ENCODE measurements around the gene PALM. TPM values are rescaled to one million over a fixed set of nuclear protein-coding genes. Genes with fewer than 3 reads are reported as not detected.

The PALM gene
- total RNA-seq, 4 donors from 2014 or later, result 42.8 to 119 (median 70.8) TPM

DNA sequence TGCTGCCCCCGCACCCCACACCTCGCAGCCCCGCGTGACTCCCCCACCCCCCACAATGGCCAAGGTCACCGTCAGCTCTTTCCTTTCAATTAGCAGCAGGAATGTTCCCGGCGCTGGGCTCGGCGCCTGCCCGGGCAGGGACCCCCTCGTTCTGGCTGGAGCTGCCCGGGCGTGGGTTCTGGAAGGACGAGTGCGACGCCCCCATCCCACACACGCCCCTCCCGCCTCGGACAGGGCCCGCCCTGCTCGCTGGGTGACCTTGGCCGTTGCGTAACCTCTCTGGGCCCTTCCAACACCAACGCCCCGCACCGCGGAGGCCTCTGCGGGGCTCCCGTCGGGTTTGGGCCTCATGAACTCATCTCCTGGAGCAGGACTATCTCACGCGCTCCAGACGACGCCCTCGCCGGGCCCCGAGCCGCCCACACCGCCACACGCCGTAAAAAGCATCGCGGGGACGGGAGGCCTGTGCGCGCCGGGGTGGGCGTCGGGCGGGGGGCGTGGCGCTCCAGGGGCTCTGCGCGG, 10.3 kb downstream of the PALM start:
- peak overlapping the region; percentile 70 to 83 (median 76) for H3K27ac ChIP-seq (replicated peaks in 1 of 4)
- DNase-seq (ENCODE audit: extremely low spot score), result no peak
- intact Hi-C loops (cut with DNase I), result no loop called here

DNA sequence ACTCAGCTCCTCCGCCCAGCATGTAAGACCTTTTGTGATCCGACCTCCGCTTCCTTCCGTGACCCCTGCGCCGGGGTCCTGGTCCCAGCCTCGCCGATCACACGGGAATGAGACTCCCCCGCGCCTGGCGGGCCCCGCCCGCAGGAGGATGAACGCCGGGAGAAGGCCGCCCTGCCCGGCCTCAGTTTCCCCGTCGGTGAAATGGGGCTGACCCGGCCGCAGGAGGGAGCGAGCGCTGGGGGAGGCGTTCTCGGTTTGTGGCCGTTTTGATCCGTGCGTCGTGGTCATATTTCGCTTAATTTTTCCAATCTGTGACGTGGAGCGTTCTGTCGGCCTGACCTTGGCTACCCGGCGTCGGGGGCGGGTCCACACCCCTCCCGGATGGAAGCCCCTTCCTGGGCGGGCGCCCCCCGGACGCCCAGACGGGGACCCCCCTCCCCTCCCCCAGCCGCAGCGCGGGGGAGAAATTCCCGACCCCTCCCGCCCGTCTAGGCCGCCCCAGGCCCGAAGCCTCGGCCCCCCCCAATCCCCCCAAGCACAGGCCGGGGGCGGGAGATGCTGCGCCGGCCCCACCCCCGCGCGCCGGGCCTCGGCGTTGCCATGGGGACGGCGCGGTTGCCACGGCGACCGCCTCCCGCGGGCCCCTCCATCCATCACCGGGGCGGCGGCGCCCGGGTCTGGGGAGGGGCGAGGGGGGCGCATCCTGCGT, 11.1 kb downstream of the PALM start:
- intact Hi-C loops (cut with DNase I), result no loop called here
- no peak for TF ChIP-seq EP300 (IDR thresholded peaks at IDR 0.05)
- 22% methylated on average over 27 of the region's 79 CpGs for WGBS
- peak overlapping the region; percentile 70 to 83 (median 76) for H3K27ac ChIP-seq (replicated peaks in 1 of 4)
- no peak for DNase-seq (ENCODE audit: extremely low spot score)
- H3K4me3 ChIP-seq, result peak overlapping the region; percentile 4 to 51 (median 32)
- peaks cover 0 to 38% (median 11%) of the 10 kb centered on the region in 4 donors for H3K27me3 ChIP-seq
- H3K9me3 ChIP-seq, result peaks cover 0 to 9% (median 2%) of the 10 kb centered on the region in 4 donors
- H3K4me1 ChIP-seq, result peaks cover 19 to 43% (median 42%) of the 10 kb centered on the region in 4 donors
- H3K36me3 ChIP-seq, result peaks cover 0 to 11% (median 3%) of the 10 kb centered on the region in 4 donors

More for the DNA sequence above, 10.3 kb downstream of the PALM start:
- peaks cover 19 to 43% (median 42%) of the 10 kb centered on the region in 4 donors for H3K4me1 ChIP-seq
- peak overlapping the region; percentile 4 to 51 (median 32) for H3K4me3 ChIP-seq
- peaks cover 0 to 4% (median 4%) of the 10 kb centered on the region in 4 donors for H3K36me3 ChIP-seq
- WGBS, result 35% methylated on average over 13 of the region's 54 CpGs
- TF ChIP-seq POLR2A (IDR thresholded peaks at IDR 0.05; ENCODE audit: low read depth) (no peak), POLR2AphosphoS5 (IDR thresholded peaks at IDR 0.05) (peak; percentile 49 to 54)
- H3K9me3 ChIP-seq, result peaks cover 0 to 9% (median 2%) of the 10 kb centered on the region in 4 donors
- peaks cover 0 to 38% (median 11%) of the 10 kb centered on the region in 4 donors for H3K27me3 ChIP-seq

DNA sequence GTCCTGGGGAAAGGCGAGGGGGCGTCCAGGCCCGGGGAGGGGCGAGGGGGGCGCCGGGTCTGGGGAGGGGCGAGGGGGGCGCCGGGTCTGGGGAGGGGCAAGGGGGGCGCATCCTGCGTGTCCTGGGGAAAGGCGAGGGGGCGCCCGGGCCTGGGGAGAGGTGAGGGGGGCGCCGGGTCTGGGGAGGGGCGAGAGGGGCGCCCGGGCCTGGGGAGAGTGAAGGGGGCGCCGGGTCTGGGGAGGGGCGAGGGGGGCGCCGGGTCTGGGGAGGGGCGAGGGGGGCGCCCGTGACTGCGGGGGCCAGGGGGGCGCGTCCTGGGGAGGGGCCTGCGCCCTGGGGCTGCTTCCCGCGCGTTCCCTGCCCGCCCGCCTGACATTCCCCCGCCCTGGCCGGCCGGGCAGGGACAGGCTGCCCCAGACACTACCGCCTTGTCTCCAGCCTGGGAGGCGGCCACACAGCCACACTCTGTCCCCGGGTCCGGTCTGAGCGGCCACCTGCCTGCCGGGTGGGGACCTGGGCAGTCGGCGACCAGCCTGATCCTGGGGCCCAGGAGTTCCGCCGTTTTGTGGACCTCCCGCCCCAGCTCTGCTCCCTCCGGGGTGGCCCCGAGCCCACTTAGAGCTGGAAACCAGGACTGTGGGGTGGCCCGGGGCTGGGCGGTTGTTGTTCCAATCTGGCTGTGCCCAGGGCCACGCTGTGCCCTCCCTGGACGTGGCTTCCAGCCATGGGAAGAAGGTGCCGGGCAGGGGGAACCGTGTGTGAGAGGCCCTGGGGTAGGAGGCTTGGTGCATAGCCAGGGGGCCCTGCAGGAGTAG, 11.8 kb downstream of the PALM start:
- peaks cover 0 to 38% (median 11%) of the 10 kb centered on the region in 4 donors for H3K27me3 ChIP-seq
- intact Hi-C loops (cut with DNase I), result no loop called here
- WGBS, result no CpG with 5 or more reads among the region's 58 CpGs
- H3K27ac ChIP-seq (replicated peaks in 1 of 4), result peak overlapping the region; percentile 70 to 83 (median 76)
- H3K4me1 ChIP-seq, result peaks cover 19 to 43% (median 42%) of the 10 kb centered on the region in 4 donors
- H3K36me3 ChIP-seq, result peaks cover 0 to 7% (median 2%) of the 10 kb centered on the region in 4 donors
- DNase-seq (ENCODE audit: extremely low spot score), result no peak
- peaks cover 0 to 3% (median under 1%) of the 10 kb centered on the region in 4 donors for H3K9me3 ChIP-seq
- peak overlapping the region; percentile 4 to 51 (median 32) for H3K4me3 ChIP-seq
- TF ChIP-seq POLR2AphosphoS5 (IDR thresholded peaks at IDR 0.05) (no peak), POLR2A (IDR thresholded peaks at IDR 0.05; ENCODE audit: low read depth) (no peak), EP300 (IDR thresholded peaks at IDR 0.05) (no peak)
- TF ChIP-seq, protein P1, sequence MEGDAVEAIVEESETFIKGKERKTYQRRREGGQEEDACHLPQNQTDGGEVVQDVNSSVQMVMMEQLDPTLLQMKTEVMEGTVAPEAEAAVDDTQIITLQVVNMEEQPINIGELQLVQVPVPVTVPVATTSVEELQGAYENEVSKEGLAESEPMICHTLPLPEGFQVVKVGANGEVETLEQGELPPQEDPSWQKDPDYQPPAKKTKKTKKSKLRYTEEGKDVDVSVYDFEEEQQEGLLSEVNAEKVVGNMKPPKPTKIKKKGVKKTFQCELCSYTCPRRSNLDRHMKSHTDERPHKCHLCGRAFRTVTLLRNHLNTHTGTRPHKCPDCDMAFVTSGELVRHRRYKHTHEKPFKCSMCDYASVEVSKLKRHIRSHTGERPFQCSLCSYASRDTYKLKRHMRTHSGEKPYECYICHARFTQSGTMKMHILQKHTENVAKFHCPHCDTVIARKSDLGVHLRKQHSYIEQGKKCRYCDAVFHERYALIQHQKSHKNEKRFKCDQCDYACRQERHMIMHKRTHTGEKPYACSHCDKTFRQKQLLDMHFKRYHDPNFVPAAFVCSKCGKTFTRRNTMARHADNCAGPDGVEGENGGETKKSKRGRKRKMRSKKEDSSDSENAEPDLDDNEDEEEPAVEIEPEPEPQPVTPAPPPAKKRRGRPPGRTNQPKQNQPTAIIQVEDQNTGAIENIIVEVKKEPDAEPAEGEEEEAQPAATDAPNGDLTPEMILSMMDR (IDR thresholded peaks at IDR 0.05), result no peak

- H3K4me3 ChIP-seq, result no peak overlapping the region
- intact Hi-C loops (cut with DNase I), result no loop called here
- peaks cover 22 to 52% (median 48%) of the 10 kb centered on the region in 4 donors for H3K4me1 ChIP-seq
- DNase-seq (ENCODE audit: extremely low spot score), result no peak
- WGBS, result 44% methylated on average over 6 of the region's 17 CpGs
- peaks cover 0 to 27% (median 15%) of the 10 kb centered on the region in 4 donors for H3K36me3 ChIP-seq
- TF ChIP-seq EP300 (IDR thresholded peaks at IDR 0.05), result no peak
- no peak for TF ChIP-seq POLR2A (IDR thresholded peaks at IDR 0.05; ENCODE audit: low read depth)
- TF ChIP-seq, protein P1 (IDR thresholded peaks at IDR 0.05), result no peak
- no peak for TF ChIP-seq POLR2AphosphoS5 (IDR thresholded peaks at IDR 0.05)
- H3K27ac ChIP-seq (replicated peaks in 1 of 4), result peak overlapping the region; percentile 8 to 54 (median 22)
- H3K27me3 ChIP-seq, result peaks cover 0 to 30% (median 11%) of the 10 kb centered on the region in 4 donors
- no peaks in the 10 kb centered on the region for H3K9me3 ChIP-seq
Observed at GRCh38 chr19:722553-723101, 13.9 kb downstream of the PALM start.

GRCh38 chr19:723247-723646, 14.5 kb downstream of the PALM start:
- Histone ChIP-seq H3K27ac (replicated peaks in 1 of 4) (peak overlapping the region in 3 of 4 donors; percentile 8 to 54 (median 28)), H3K27me3 (peaks cover 0 to 24% (median 11%) of the 10 kb centered on the region in 4 donors), H3K36me3 (peaks cover 0 to 32% (median 17%) of the 10 kb centered on the region in 4 donors), H3K9me3 (no peaks in the 10 kb centered on the region), H3K4me1 (peaks cover 26 to 52% (median 50%) of the 10 kb centered on the region in 4 donors), H3K4me3 (no peak overlapping the region)
- intact Hi-C loops (cut with DNase I), result no loop called here
- TF ChIP-seq EP300 (IDR thresholded peaks at IDR 0.05) (no peak), POLR2A (IDR thresholded peaks at IDR 0.05; ENCODE audit: low read depth) (no peak), POLR2AphosphoS5 (IDR thresholded peaks at IDR 0.05) (no peak)
- TF ChIP-seq, protein P1 (IDR thresholded peaks at IDR 0.05), result no peak
- 78% methylated on average over 11 of the region's 13 CpGs for WGBS
- no peak for DNase-seq (ENCODE audit: extremely low spot score)
